Measurements from ENCODE around the gene PLXDC2. TPM values are rescaled to one million over a fixed set of nuclear protein-coding genes. Genes with fewer than 3 reads are reported as not detected.
A peak's percentile ranks its signal among the peaks of the same experiment; 100 is the strongest.

Gene PLXDC2
- total RNA-seq, 1 experiment from 2014 or later = 38.7 TPM

- H3K4me1 ChIP-seq (ENCODE audit: insufficient read depth, low read length) = no peaks in the 10 kb centered on the region
- no peak overlapping the region for H2BK15ac ChIP-seq (ENCODE audit: low read depth, low read length)
- no peaks in the 10 kb centered on the region for H3K23me2 ChIP-seq (ENCODE audit: insufficient read length, low read depth, low read length, poor library complexity, severe bottlenecking)
- Mint-ChIP-seq H3K27me3 (ENCODE audit: low read depth) (no peaks in the 10 kb centered on the region), H3K4me1 (peaks cover 44 to 50% of the 10 kb centered on the region in 2 experiments), H3K4me3 (no peak overlapping the region), H3K27ac (peak overlapping the region in 1 of 3 experiments; percentile 32; a peak in 1 of 7 replicates), H3K9me3 (no peaks in the 10 kb centered on the region; a peak in 1 of 5 replicates), H3K36me3 (ENCODE audit: insufficient read depth in 1 of 3, low read depth in 3 of 3) (peaks cover 2 to 7% (median 2%) of the 10 kb centered on the region in 3 experiments; a peak in 3 of 7 replicates)
- no peak overlapping the region for H3K14ac ChIP-seq (ENCODE audit: insufficient read depth, low read length)
- no peak overlapping the region for H3K23ac ChIP-seq (ENCODE audit: insufficient read length, low read depth, low read length)
- H3K56ac ChIP-seq (ENCODE audit: insufficient read length, low read depth, low read length) = no peak overlapping the region
- no peak overlapping the region for H2BK12ac ChIP-seq (ENCODE audit: insufficient read length, low read depth, low read length)
- no peaks in the 10 kb centered on the region for H3K79me2 ChIP-seq (ENCODE audit: insufficient read depth, low read length)
- TF ChIP-seq, protein P1, sequence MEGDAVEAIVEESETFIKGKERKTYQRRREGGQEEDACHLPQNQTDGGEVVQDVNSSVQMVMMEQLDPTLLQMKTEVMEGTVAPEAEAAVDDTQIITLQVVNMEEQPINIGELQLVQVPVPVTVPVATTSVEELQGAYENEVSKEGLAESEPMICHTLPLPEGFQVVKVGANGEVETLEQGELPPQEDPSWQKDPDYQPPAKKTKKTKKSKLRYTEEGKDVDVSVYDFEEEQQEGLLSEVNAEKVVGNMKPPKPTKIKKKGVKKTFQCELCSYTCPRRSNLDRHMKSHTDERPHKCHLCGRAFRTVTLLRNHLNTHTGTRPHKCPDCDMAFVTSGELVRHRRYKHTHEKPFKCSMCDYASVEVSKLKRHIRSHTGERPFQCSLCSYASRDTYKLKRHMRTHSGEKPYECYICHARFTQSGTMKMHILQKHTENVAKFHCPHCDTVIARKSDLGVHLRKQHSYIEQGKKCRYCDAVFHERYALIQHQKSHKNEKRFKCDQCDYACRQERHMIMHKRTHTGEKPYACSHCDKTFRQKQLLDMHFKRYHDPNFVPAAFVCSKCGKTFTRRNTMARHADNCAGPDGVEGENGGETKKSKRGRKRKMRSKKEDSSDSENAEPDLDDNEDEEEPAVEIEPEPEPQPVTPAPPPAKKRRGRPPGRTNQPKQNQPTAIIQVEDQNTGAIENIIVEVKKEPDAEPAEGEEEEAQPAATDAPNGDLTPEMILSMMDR (conservative IDR thresholded peaks at IDR 0.05) = no peak
- H3K27ac ChIP-seq (ENCODE audit: insufficient read length, low read depth, low read length) = no peak overlapping the region
- no peak overlapping the region for H2BK20ac ChIP-seq (ENCODE audit: low read depth, low read length, poor library complexity, severe bottlenecking)
- no peak overlapping the region for H3K4ac ChIP-seq (ENCODE audit: low read depth, low read length)
- no peaks in the 10 kb centered on the region for H3K79me1 ChIP-seq (ENCODE audit: insufficient read depth, low read depth, low read length, poor library complexity, severe bottlenecking)
- no peaks in the 10 kb centered on the region for H4K20me1 ChIP-seq (ENCODE audit: control insufficient read depth, insufficient read depth, insufficient read length)
- peaks cover 4% of the 10 kb centered on the region for H3K9me3 ChIP-seq (ENCODE audit: control insufficient read depth, low read depth, low read length)
- H3T11ph ChIP-seq (ENCODE audit: low read length) = no peak overlapping the region
- no peak overlapping the region for H3K9ac ChIP-seq (ENCODE audit: extremely low read depth, insufficient read length, low read length)
- no peak overlapping the region for H2AFZ ChIP-seq (ENCODE audit: low read length)
- no peaks in the 10 kb centered on the region for H3K27me3 ChIP-seq (ENCODE audit: insufficient read depth, low read length)
- no peak overlapping the region for H4K5ac ChIP-seq (ENCODE audit: insufficient read length, low read depth, low read length)
- no peak for DNase-seq
- H2BK120ac ChIP-seq (ENCODE audit: low read depth, low read length, poor library complexity, severe bottlenecking) = no peak overlapping the region
- no peak overlapping the region for H3K4me2 ChIP-seq (ENCODE audit: insufficient read depth, insufficient read length, low read length)
- no peak overlapping the region for H4K91ac ChIP-seq (ENCODE audit: insufficient read length, low read depth, low read length)
- H2AK5ac ChIP-seq (ENCODE audit: insufficient read length, low read length) = no peak overlapping the region
- H4K8ac ChIP-seq (replicated peaks; ENCODE audit: insufficient read length, low read depth, low read length) = no peak overlapping the region
- H2BK5ac ChIP-seq (ENCODE audit: insufficient read length, low read length) = no peak overlapping the region
- no CpG with 5 or more reads among the region's 3 CpGs for WGBS (ENCODE audit: extremely low coverage, insufficient read length, low lambda C conversion rate)
- H3K18ac ChIP-seq (ENCODE audit: insufficient read length, low read depth, low read length) = no peak overlapping the region
Observed at GRCh38 chr10:19785366-19785765, 30.9 kb upstream of the PLXDC2 start.

Measured in H9 (cell line).